IPS DF 6.9 (cell line): ENCODE data around the gene NMUR2.

ENCODE experiments used
- DNase-seq: peaks from one replicate; pipeline ENCODE4 v3.0.0-alpha.2; 2013; ENCODE audit warnings: low read depth, low spot score
- H3K27ac ChIP-seq: one replicate; pipeline ENCODE4 v1.5.1; 2013; ENCODE audit warnings: low read length, control low read depth
- H3K27me3 ChIP-seq: 2 replicates; pipeline ENCODE4 v1.6.1; 2013; ENCODE audit warnings: mild to moderate bottlenecking, low read length; ENCODE audit not compliant: control insufficient read depth, insufficient read depth
- H3K36me3 ChIP-seq: 2 replicates; pipeline ENCODE4 v1.6.1; 2013; ENCODE audit warnings: low read length; ENCODE audit not compliant: control insufficient read depth, insufficient read depth
- H3K4me1 ChIP-seq: 2 replicates; pipeline ENCODE4 v1.6.1; 2013; ENCODE audit warnings: low read length; ENCODE audit not compliant: control insufficient read depth, insufficient read depth
- H3K4me3 ChIP-seq: 2 replicates; pipeline ENCODE4 v1.5.1; 2013; ENCODE audit warnings: mild to moderate bottlenecking, low read length
- H3K9me3 ChIP-seq: 2 replicates; pipeline ENCODE4 v1.6.1; 2013; ENCODE audit warnings: low read length, inconsistent platforms; ENCODE audit not compliant: control insufficient read depth, insufficient read depth
- WGBS: extraction: QIAGEN DNeasy Blood & Tissue Kit; methylation state at CpG from one replicate; pipeline ENCODE4 v1.1.7; 2013; ENCODE audit warnings: mixed read lengths, missing lambda C conversion rate; ENCODE audit not compliant: insufficient read length, insufficient coverage; 5-methylcytosine and 5-hydroxymethylcytosine counted together

The NMUR2 gene

GRCh38 chr5:152372875-152373274 is 32.2 kb downstream of the NMUR2 start:
- no peaks in the 10 kb centered on the region for H3K9me3 ChIP-seq
- DNase-seq, result no peak
- no peaks in the 10 kb centered on the region for H3K4me1 ChIP-seq
- H3K4me3 ChIP-seq, result no peak overlapping the region
- no peaks in the 10 kb centered on the region for H3K36me3 ChIP-seq
- no peak overlapping the region for H3K27ac ChIP-seq
- no peaks in the 10 kb centered on the region for H3K27me3 ChIP-seq
- no CpG with 5 or more reads among the region's 1 CpG for WGBS

GRCh38 chr5:152369298-152369697 is 35.8 kb downstream of the NMUR2 start:
- no peak overlapping the region for H3K27ac ChIP-seq
- H3K4me3 ChIP-seq, result no peak overlapping the region
- H3K36me3 ChIP-seq, result no peaks in the 10 kb centered on the region
- H3K4me1 ChIP-seq, result no peaks in the 10 kb centered on the region
- DNase-seq, result no peak
- H3K27me3 ChIP-seq, result no peaks in the 10 kb centered on the region
- no peaks in the 10 kb centered on the region for H3K9me3 ChIP-seq

- no peaks in the 10 kb centered on the region for H3K27me3 ChIP-seq
- no peaks in the 10 kb centered on the region for H3K36me3 ChIP-seq
- no CpG with 5 or more reads among the region's 3 CpGs for WGBS
- no peak for DNase-seq
- H3K4me3 ChIP-seq, result no peak overlapping the region
- H3K9me3 ChIP-seq, result no peaks in the 10 kb centered on the region
- H3K4me1 ChIP-seq, result no peaks in the 10 kb centered on the region
- H3K27ac ChIP-seq, result no peak overlapping the region
Observed at GRCh38 chr5:152367554-152367953, 37.5 kb downstream of the NMUR2 start.

GRCh38 chr5:152366716-152367115 is 38.4 kb downstream of the NMUR2 start:
- no peaks in the 10 kb centered on the region for H3K9me3 ChIP-seq
- H3K4me3 ChIP-seq, result no peak overlapping the region
- no peak for DNase-seq
- no peaks in the 10 kb centered on the region for H3K27me3 ChIP-seq
- H3K27ac ChIP-seq, result no peak overlapping the region
- no peaks in the 10 kb centered on the region for H3K36me3 ChIP-seq
- WGBS, result no CpG with 5 or more reads among the region's 1 CpG
- H3K4me1 ChIP-seq, result no peaks in the 10 kb centered on the region

- no peak overlapping the region for H3K4me3 ChIP-seq
- H3K36me3 ChIP-seq, result no peaks in the 10 kb centered on the region
- H3K4me1 ChIP-seq, result no peaks in the 10 kb centered on the region
- H3K27ac ChIP-seq, result no peak overlapping the region
- no peak for DNase-seq
- no peaks in the 10 kb centered on the region for H3K27me3 ChIP-seq
- no peaks in the 10 kb centered on the region for H3K9me3 ChIP-seq
Observed at GRCh38 chr5:152364899-152365298, 40.2 kb downstream of the NMUR2 start.

- H3K27ac ChIP-seq, result no peak overlapping the region
- no peaks in the 10 kb centered on the region for H3K9me3 ChIP-seq
- whole genome bisulfite sequencing, result no CpG with 5 or more reads among the region's 4 CpGs
- no peaks in the 10 kb centered on the region for H3K27me3 ChIP-seq
- no peaks in the 10 kb centered on the region for H3K4me1 ChIP-seq
- no peak for DNase-seq
- no peaks in the 10 kb centered on the region for H3K36me3 ChIP-seq
- H3K4me3 ChIP-seq, result no peak overlapping the region
Observed at GRCh38 chr5:152364172-152364571, 40.9 kb downstream of the NMUR2 start.

- Histone ChIP-seq H3K27me3 (no peaks in the 10 kb centered on the region), H3K36me3 (no peaks in the 10 kb centered on the region), H3K4me1 (no peaks in the 10 kb centered on the region), H3K4me3 (no peak overlapping the region), H3K27ac (no peak overlapping the region), H3K9me3 (no peaks in the 10 kb centered on the region)
- DNase-seq, result no peak
- WGBS, result no CpG with 5 or more reads among the region's 9 CpGs
Observed at GRCh38 chr5:152358861-152359568, 46.1 kb downstream of the NMUR2 start.

GRCh38 chr5:152356506-152356905 is 48.6 kb downstream of the NMUR2 start:
- WGBS, result no CpG with 5 or more reads among the region's 2 CpGs
- Histone ChIP-seq H3K27ac (no peak overlapping the region), H3K9me3 (no peaks in the 10 kb centered on the region), H3K36me3 (no peaks in the 10 kb centered on the region), H3K27me3 (no peaks in the 10 kb centered on the region), H3K4me1 (no peaks in the 10 kb centered on the region), H3K4me3 (no peak overlapping the region)
- DNase-seq, result no peak

GRCh38 chr5:152355061-152355460 is 50.0 kb downstream of the NMUR2 start:
- DNase-seq, result no peak
- H3K4me3 ChIP-seq, result no peak overlapping the region
- no CpG with 5 or more reads among the region's 1 CpG for WGBS
- no peak overlapping the region for H3K27ac ChIP-seq
- H3K27me3 ChIP-seq, result no peaks in the 10 kb centered on the region
- H3K9me3 ChIP-seq, result no peaks in the 10 kb centered on the region
- no peaks in the 10 kb centered on the region for H3K4me1 ChIP-seq
- H3K36me3 ChIP-seq, result no peaks in the 10 kb centered on the region

GRCh38 chr5:152353001-152353400 is 52.1 kb downstream of the NMUR2 start:
- Histone ChIP-seq H3K36me3 (no peaks in the 10 kb centered on the region), H3K4me1 (no peaks in the 10 kb centered on the region), H3K9me3 (no peaks in the 10 kb centered on the region), H3K27ac (no peak overlapping the region), H3K27me3 (no peaks in the 10 kb centered on the region), H3K4me3 (no peak overlapping the region)
- WGBS, result no CpG with 5 or more reads among the region's 3 CpGs
- no peak for DNase-seq

- Histone ChIP-seq H3K4me1 (no peaks in the 10 kb centered on the region), H3K27me3 (no peaks in the 10 kb centered on the region), H3K27ac (no peak overlapping the region), H3K9me3 (no peaks in the 10 kb centered on the region), H3K36me3 (no peaks in the 10 kb centered on the region), H3K4me3 (no peak overlapping the region)
- peak; percentile 22 for DNase-seq
- no CpG with 5 or more reads among the region's 8 CpGs for WGBS
Observed at GRCh38 chr5:152349683-152350526, 55.2 kb downstream of the NMUR2 start.
